GM21529 (cell line): ENCODE measurements around the gene NAPSA.
"Not testable (repeated sequence)": the region's sequence is repeated elsewhere in the genome, so short reads cannot be mapped to it uniquely, and the experiment has no call there.

Source experiments
- ATAC-seq: cut with Tn5 transposase; IDR thresholded peaks from one replicate; pipeline ENCODE4 v1.9.1; 2021; ENCODE audit not compliant: unreplicated experiment

NAPSA gene

GRCh38 chr19:50365434-50366306 is at the start of gene NAPSA:
TSS of gene NAPSA (minus strand) at chr19:50365639. CDS start at chr19:50365621, 18 bp downstream.
- no peak for ATAC-seq

- no peak for ATAC-seq
Measured at GRCh38 chr19:50413531-50413930, 48.1 kb upstream of the NAPSA start.

GRCh38 chr19:50413096-50413495 is 47.7 kb upstream of the NAPSA start:
- no peak for ATAC-seq

GRCh38 chr19:50412419-50412818 is 47.0 kb upstream of the NAPSA start:
- ATAC-seq: no peak

GRCh38 chr19:50410109-50410508 is 44.7 kb upstream of the NAPSA start:
- no peak for ATAC-seq

- ATAC-seq: no peak
Measured at GRCh38 chr19:50409347-50409746, 43.9 kb upstream of the NAPSA start.

GRCh38 chr19:50406829-50407228 is 41.4 kb upstream of the NAPSA start:
- ATAC-seq: no peak

- ATAC-seq: no peak
Measured at GRCh38 chr19:50406156-50406820, 40.8 kb upstream of the NAPSA start.

- ATAC-seq: no peak
Measured at GRCh38 chr19:50402544-50403301, 37.3 kb upstream of the NAPSA start.

- no peak for ATAC-seq
Measured at GRCh38 chr19:50401605-50402450, 36.4 kb upstream of the NAPSA start.

GRCh38 chr19:50399368-50399745 is 33.9 kb upstream of the NAPSA start:
- no peak for ATAC-seq

GRCh38 chr19:50398675-50399367 is 33.4 kb upstream of the NAPSA start:
- ATAC-seq: no peak

GRCh38 chr19:50394017-50394416 is 28.6 kb upstream of the NAPSA start:
- ATAC-seq: no peak

GRCh38 chr19:50393589-50393988 is 28.1 kb upstream of the NAPSA start:
- ATAC-seq: no peak

GRCh38 chr19:50392759-50393158 is 27.3 kb upstream of the NAPSA start:
- ATAC-seq: no peak

- ATAC-seq: not testable (repeated sequence)
Measured at GRCh38 chr19:50390952-50391351, 25.5 kb upstream of the NAPSA start.

- ATAC-seq: not testable (repeated sequence)
Measured at GRCh38 chr19:50390295-50390694, 24.9 kb upstream of the NAPSA start.

- no peak for ATAC-seq
Measured at GRCh38 chr19:50387868-50388245, 22.4 kb upstream of the NAPSA start.

- ATAC-seq: no peak
Measured at GRCh38 chr19:50387176-50387867, 21.9 kb upstream of the NAPSA start.
